Thyroid gland (tissue), 4 donors: ENCODE data around the gene CDIP1. TPM values are rescaled to one million over a fixed set of nuclear protein-coding genes. Genes with fewer than 3 reads are reported as not detected.

Source experiments
- DNase-seq, 2 donors: peaks; one replicate each; pipeline ENCODE4 v3.0.0-alpha.2; 2019
- H3K27ac ChIP-seq, 3 donors: fragments of 200-600 bp; sonication (generic); 1 replicate in 2 of 3; 2 replicates in 1 of 3; pipeline ENCODE4 v1.5.1; 2016 to 2019; ENCODE audit warnings: mild to moderate bottlenecking in 1 of 3, moderate library complexity in 1 of 3
- H3K27me3 ChIP-seq: fragments of 200-600 bp; sonication (generic); one replicate; pipeline ENCODE4 v1.5.1; 2019
- H3K36me3 ChIP-seq, 2 donors: fragments of 200-600 bp; sonication (generic); one replicate each; pipeline ENCODE4 v1.5.1; 2016 to 2019
- H3K4me1 ChIP-seq, 2 donors: fragments of 200-600 bp; sonication (generic); one replicate each; pipeline ENCODE4 v1.5.1; 2017 to 2019
- H3K4me3 ChIP-seq, 3 donors: fragments of 200-600 bp; sonication (generic); replicated peaks in 1 of 3; 1 replicate in 2 of 3; 2 replicates in 1 of 3; pipeline ENCODE4 v1.5.1; 2016; ENCODE audit warnings: mild to moderate bottlenecking in 1 of 3
- H3K9me3 ChIP-seq: fragments of 200-600 bp; sonication (generic); one replicate; pipeline ENCODE4 v1.5.1; 2017
- CTCF ChIP-seq, 6 experiments: fragments of 200-600 bp in 3 of 6; fragments of 450-650 bp in 3 of 6; sonication (generic) in 3 of 6; IDR thresholded peaks; one replicate each; pipeline ENCODE4 v1.5.1; 2016 to 2019; ENCODE audit warnings: antibody characterized with exemption in 6 of 6, mild to moderate bottlenecking in 2 of 6, inconsistent platforms in 1 of 6, moderate library complexity in 1 of 6
- POLR2A ChIP-seq, 2 donors: fragments of 450-650 bp; IDR thresholded peaks; one replicate each; pipeline ENCODE4 v1.6.1; 2017; ENCODE audit warnings: antibody characterized with exemption in 2 of 2, mild to moderate bottlenecking in 2 of 2, moderate library complexity in 1 of 2
- WGBS, 2 donors: methylation state at CpG; one replicate each; pipeline ENCODE4 v1.1.5; 2017; 5-methylcytosine and 5-hydroxymethylcytosine counted together
- intact Hi-C: fragments of 100-400 bp; cut with DNase I; formaldehyde crosslinking; loops from one replicate; pipeline ENCODE4 v1.15.1; 2023
- total RNA-seq, 4 donors: library from RNA; depleted of rRNA; stranded (reverse); fragments of >200 nt; gene quantifications; one replicate each; pipeline ENCODE4 v1.2.3, GENCODE V29; 2016

The CDIP1 gene
- total RNA-seq, 4 donors from 2014 or later, result 15.5 to 25.4 (median 25.2) TPM

- Histone ChIP-seq H3K36me3 (peaks cover 5 to 11% of the 10 kb centered on the region in 2 donors), H3K4me1 (peaks cover 0 to 32% of the 10 kb centered on the region in 2 donors), H3K4me3 (no peak overlapping the region), H3K27me3 (no peaks in the 10 kb centered on the region), H3K27ac (peak overlapping the region in 2 of 3 donors; percentile 6 to 10), H3K9me3 (no peaks in the 10 kb centered on the region)
- DNase-seq, result no peak
- TF ChIP-seq CTCF (IDR thresholded peaks at IDR 0.05), result no peak
- no peak for TF ChIP-seq POLR2A (IDR thresholded peaks at IDR 0.05)
- WGBS, 2 donors, result 54 to 55% methylated on average over 5 of the region's 5 CpGs
- intact Hi-C loops, result no loop called here
Observed at GRCh38 chr16:4487955-4488498, 50.5 kb downstream of the CDIP1 start.

GRCh38 chr16:4486126-4486893 lies 52.3 kb downstream of the CDIP1 start:
- peak overlapping the region; percentile 61 to 72 (median 67) for H3K27ac ChIP-seq
- H3K36me3 ChIP-seq, result peaks cover 5 to 11% of the 10 kb centered on the region in 2 donors
- H3K27me3 ChIP-seq, result no peaks in the 10 kb centered on the region
- intact Hi-C loops, result no loop called here
- 84 to 91% methylated on average over 3 of the region's 3 CpGs for WGBS, 2 donors
- H3K4me1 ChIP-seq, result peaks cover 0 to 32% of the 10 kb centered on the region in 2 donors
- DNase-seq, result peak; percentile 42 to 58
- no peak overlapping the region for H3K4me3 ChIP-seq
- H3K9me3 ChIP-seq, result no peaks in the 10 kb centered on the region
- TF ChIP-seq CTCF (IDR thresholded peaks at IDR 0.05), result no peak
- no peak for TF ChIP-seq POLR2A (IDR thresholded peaks at IDR 0.05)

GRCh38 chr16:4481963-4482362 lies 56.6 kb downstream of the CDIP1 start:
- Histone ChIP-seq H3K27ac (peak overlapping the region in 2 of 3 donors; percentile 2 to 3), H3K27me3 (no peaks in the 10 kb centered on the region), H3K4me3 (no peak overlapping the region), H3K9me3 (no peaks in the 10 kb centered on the region), H3K36me3 (peaks cover 0 to 11% of the 10 kb centered on the region in 2 donors), H3K4me1 (peaks cover 10 to 24% of the 10 kb centered on the region in 2 donors)
- 89% methylated on average over 1 of the region's 1 CpG for WGBS, 2 donors
- DNase-seq, result no peak
- intact Hi-C loops, result no loop called here
- TF ChIP-seq POLR2A (IDR thresholded peaks at IDR 0.05) (no peak), CTCF (IDR thresholded peaks at IDR 0.05) (no peak)

- TF ChIP-seq CTCF (IDR thresholded peaks at IDR 0.05) (no peak), POLR2A (IDR thresholded peaks at IDR 0.05) (no peak)
- Histone ChIP-seq H3K27ac (peak overlapping the region in 1 of 3 donors; percentile 2), H3K27me3 (no peaks in the 10 kb centered on the region), H3K36me3 (peaks cover 0 to 11% of the 10 kb centered on the region in 2 donors), H3K9me3 (no peaks in the 10 kb centered on the region), H3K4me1 (peaks cover 10 to 20% of the 10 kb centered on the region in 2 donors), H3K4me3 (no peak overlapping the region)
- 70 to 85% methylated on average over 2 of the region's 2 CpGs for WGBS, 2 donors
- DNase-seq, result no peak
- intact Hi-C loops, result no loop called here
Observed at GRCh38 chr16:4481526-4481925, 57.0 kb downstream of the CDIP1 start.

- DNase-seq, result peak in 1 of 2 donors; percentile 16
- H3K4me3 ChIP-seq, result no peak overlapping the region
- TF ChIP-seq POLR2A (IDR thresholded peaks at IDR 0.05), result no peak
- TF ChIP-seq CTCF (IDR thresholded peaks at IDR 0.05), result peak in 2 of 6 experiments; percentile 10 to 21
- WGBS, 2 donors, result 48 to 58% methylated on average over 2 of the region's 2 CpGs
- H3K36me3 ChIP-seq, result no peaks in the 10 kb centered on the region
- peaks cover 21 to 26% of the 10 kb centered on the region in 2 donors for H3K4me1 ChIP-seq
- no peaks in the 10 kb centered on the region for H3K27me3 ChIP-seq
- intact Hi-C loops, result no loop called here
- no peaks in the 10 kb centered on the region for H3K9me3 ChIP-seq
- peak overlapping the region in 2 of 3 donors; percentile 17 to 70 for H3K27ac ChIP-seq
Observed at GRCh38 chr16:4477966-4478365, 60.6 kb downstream of the CDIP1 start.
